Stimulated activated CD4-positive, alpha-beta T cell treated with anti-CD3 and anti-CD28 coated beads, Interleukin-12 subunit alpha, Interleukin-12 subunit beta, amount 100 ng/mL, for 48 hours (primary cell): ENCODE results near the gene GPR153.
"Not testable (repeated sequence)": the region's sequence is repeated elsewhere in the genome, so short reads cannot be mapped to it uniquely, and the experiment has no call there.

Experiments
- DNase-seq, 3 donors: peaks; one replicate each; pipeline ENCODE4 v3.0.0-alpha.2; 2020; ENCODE audit warnings: low read depth in 2 of 3, low spot score in 1 of 3

GPR153 gene

GRCh38 chr1:6235296-6235677, 25.6 kb downstream of the GPR153 start:
- no peak for DNase-seq

DNA sequence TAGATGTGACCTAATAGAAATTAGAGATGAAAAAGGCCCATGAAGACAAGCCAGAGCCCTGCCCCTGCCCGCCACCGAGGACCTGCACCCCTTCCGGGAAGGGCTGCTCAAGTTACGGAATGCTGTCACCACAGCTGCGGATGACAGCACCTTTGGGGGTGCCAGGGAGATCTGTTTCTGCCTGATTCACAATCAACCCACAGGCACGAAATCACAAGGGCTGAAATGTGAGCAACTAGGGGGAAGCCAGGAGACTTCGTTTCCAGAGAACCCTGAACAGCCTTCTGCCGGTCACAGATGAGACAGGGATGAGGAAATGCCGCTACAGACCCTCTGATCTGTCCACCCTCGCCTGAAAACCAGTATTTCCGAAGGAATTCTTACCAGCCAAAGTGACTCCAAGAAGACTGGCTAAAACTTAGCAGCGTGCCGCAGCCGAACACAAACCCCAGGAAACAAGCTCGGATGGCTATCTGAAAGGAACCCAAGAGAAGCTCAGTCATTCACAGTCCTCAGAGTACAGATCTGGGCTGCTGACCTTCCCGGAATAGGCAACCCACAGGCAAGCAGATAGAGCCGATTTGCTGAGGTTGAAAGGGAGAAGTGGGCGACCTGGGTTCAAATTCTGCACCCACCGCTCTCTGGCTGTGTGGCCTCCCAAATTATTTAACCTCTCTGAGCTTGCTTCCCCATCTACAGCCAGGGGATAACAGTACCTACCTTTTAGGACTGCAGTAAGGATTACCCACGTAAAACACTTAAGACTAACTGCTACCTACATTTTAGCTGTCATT, 26.2 kb downstream of the GPR153 start:
- DNase-seq: no peak

DNA sequence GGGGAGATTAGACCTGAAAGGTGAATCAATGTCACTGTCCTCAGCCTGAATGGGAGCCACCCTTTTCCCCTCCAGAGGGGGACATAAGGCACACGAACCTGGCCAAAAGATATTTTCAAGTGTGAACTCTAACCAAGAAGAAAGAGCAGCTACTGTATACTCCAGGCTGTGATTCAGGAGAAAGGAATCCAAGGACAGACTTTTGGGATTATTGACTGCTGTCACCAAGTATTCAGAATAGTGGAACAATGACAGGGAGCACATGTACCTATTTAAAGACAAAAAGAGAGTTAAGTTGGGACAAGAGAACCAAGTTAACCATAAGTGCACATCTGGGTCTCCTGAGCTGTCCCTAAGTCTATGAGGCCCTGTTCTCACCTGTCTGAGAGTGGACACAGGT, 27.5 kb downstream of the GPR153 start:
- DNase-seq: no peak

DNA sequence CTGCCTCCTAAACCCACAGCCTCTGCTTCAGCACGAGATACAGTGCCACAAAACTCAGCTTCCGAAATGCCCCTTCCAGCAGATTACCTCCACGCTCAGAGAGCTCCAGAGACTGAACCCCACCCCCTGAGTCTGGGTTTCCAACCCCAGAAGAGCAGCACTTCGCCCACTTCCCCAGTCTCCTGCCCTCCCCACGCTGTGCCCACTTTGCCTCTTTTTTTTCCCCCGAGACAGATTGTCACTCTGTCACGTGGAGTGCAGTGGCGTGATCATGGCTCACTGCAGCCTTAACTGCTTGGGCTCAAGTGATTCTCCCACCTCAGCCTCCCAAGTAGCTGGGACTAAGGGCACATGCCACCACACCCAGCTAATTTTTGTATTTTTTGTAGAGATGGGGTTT, 35.2 kb downstream of the GPR153 start:
- no peak for DNase-seq

GRCh38 chr1:6224718-6225117, 36.2 kb downstream of the GPR153 start:
- no peak for DNase-seq

DNA sequence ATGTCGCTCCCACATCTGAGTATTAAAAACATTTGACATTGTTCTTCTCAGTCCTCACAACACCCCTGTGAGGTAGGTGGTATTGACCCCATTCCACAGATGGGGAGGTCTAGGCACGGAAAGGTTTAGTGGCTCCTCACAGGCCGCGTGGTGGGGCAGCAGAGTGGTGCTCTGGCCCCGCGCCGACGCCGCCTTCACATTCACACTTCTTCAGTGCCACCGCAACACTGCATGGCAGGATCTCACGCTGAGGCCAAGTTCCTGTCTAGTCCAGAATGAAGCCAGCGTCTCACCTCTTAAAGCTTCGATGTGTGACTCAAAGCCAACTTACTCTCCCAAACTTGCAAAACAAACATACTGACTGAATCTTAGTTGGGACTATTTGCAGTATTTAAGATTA, 37.3 kb downstream of the GPR153 start:
- DNase-seq: no peak

DNA sequence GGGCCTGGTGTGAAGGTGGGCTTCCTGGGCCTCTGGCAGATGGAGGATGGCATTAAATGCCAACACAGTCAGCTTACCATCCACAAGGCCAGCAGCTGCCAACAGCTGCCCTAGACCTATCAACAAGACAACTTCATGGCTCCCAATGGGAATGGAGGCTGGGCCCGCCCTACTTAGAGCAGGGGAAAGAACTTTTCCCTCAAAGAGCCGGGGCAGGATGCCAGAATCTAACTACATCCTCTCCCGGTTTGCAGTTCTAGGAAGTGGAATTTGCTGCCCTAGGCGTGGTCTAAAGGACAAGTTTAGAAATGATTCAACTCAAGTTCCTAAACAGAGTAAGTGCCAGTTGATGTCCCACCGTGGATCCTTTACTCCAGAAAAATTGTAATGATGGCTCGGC, 38.3 kb downstream of the GPR153 start:
- no peak for DNase-seq

DNA sequence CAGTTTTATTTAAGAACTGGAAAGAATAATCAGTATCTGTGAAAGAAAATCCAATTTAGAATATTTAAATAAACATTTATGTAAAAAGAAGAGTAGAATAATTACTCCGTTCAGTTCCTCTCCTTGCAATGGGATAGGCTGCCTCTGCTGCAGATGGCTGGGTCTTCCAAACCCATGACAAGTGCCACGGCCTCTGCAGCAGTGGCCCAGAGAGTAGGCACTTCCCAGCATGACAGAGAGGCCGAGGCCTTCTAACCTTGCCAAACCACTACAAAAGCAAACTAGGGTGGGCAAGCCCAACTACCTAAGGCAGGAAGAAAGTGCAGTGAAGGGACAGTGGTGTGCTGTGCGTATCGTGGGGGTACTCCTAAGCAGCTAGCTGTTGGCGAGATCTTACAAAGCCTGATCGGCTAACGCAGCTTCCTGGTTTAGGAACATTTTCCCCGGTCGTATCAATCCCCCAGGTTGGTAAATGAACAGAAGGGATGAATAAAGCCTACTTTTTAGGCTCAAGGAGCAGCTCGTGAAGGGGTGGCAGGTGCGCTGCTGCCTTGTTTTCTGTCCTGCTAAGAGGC, 39.6 kb downstream of the GPR153 start:
- no peak for DNase-seq

DNA sequence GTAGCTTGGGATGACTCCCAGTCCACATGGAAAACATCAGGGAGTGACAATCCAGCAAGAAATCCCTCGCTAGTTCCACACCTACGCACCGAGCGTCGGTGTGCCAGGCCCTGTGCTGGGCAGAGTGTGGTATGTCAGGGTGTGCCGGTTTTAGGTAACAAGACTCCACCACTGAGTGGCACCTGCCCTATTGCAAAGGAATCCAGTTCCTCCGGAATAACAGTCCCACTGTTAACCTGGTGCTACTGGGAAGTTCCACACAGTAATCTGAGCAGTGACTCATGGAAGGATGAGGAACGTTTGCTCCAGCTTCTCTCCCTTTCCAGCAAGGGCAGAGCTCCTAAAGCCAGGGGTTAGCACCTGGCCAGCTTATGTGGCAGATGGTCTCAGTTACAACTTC, 40.7 kb downstream of the GPR153 start:
- DNase-seq: no peak

GRCh38 chr1:6219641-6220040, 41.3 kb downstream of the GPR153 start:
- not testable (repeated sequence) for DNase-seq

- no peak for DNase-seq
These were observed 42.3 kb downstream of the GPR153 start for GRCh38 chr1:6218375-6219164.

DNA sequence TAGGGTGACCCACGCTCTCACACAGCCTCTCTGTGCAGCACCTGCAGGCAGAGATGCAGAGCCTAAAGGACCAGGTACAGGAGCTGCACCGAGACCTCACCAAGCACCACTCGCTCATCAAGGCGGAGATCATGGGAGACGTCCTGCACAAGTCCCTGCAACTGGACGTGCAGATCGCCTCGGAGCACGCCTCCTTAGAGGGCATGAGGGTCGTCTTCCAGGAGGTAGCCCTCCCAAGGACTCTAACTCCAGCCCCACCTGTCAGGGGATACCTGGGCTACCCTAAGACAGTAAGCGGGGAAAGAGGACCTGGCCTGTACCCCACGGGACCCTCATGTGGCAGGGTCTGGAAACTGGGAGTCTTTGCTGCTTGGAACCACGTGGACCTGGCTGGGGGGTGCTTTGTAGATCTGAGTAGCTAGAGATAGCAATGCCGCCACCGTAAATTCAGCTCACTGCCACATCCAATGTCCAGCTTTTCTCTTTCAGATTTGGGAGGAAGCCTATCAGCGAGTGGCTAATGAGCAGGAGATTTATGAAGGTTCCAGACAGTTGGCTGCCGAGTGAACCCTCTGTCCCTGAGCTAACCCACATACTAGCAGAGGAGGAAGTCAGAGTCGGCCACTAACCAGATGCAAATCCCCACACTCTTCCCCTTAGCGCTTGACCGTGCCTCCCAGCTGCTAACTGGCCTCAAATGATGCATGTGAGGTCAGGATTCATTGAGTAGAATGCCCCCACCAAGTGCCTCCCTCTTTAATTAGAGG, 48.5 kb downstream of the GPR153 start:
- DNase-seq: no peak

- no peak for DNase-seq
These were observed 49.2 kb downstream of the GPR153 start for GRCh38 chr1:6211731-6212130.

GRCh38 chr1:6210591-6211355, 50.1 kb downstream of the GPR153 start:
- DNase-seq: no peak

GRCh38 chr1:6209661-6210580, 51.0 kb downstream of the GPR153 start:
- DNase-seq: no peak

DNA sequence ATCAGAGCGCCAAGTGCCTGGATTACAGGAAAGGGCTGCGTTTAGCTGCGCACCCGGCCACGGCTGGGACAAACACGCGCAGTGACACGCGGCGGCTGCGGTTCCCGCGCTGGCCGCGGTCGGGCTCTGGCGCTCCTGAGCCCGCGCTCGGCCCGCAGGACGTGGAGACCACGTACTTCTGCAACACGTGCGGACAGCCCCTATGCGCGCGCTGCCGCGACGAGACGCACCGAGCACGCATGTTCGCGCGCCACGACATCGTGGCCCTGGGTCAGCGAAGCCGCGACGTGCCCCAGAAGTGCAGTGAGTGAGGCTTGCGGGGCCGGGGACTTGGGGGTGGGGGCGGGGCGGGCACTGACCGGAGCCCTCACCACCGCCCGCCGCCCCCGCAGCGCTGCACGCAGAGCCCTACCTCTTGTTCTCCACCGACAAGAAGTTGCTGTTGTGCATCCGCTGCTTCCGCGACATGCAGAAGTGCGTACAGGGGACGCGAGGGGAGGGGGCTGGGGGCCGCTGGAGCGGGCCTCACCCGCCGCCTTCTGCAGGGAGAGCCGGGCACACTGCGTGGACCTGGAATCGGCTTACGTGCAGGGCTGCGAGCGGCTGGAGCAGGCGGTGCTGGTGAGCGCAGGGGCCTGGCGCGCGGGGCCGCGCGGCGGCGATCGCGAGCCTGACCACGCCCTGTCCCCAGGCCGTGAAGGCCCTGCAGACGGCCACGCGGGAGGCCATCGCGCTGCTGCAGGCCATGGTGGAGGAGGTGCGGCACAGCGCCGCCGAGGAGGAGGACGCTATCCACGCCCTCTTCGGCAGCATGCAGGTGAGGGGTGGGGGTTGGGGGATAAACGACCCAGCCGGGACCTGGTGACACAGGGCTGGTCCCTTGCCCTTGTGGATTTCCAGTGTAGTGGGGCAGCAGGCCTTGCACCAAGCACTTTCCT, 51.9 kb downstream of the GPR153 start:
- peak in 1 of 3 donors; percentile 26 for DNase-seq

DNA sequence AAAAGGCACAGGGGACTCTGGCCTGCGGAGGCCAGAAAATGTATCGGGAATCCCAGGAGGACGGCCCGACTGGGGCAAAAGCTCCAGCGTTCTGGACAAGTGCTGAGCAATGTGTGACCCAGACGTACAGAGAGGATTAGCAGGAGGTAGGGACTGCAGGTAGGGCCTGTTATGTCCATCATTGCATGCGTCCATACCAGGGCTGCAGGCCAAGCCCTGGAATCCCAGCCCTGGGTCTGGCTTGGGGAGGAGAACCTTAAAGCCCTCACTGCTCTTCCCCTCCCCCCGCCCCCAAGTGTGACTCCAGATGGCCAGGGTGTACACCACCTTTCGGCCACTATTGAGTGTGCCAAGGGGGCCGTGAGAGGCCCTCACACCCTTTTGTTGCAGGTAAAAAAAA, 53.0 kb downstream of the GPR153 start:
- DNase-seq: no peak

GRCh38 chr1:6207075-6207885, 53.6 kb downstream of the GPR153 start:
- DNase-seq: no peak
